Lower leg skin (tissue), 3 donors: ENCODE data around the gene LMTK2.

Experiments
- CTCF ChIP-seq, 3 donors: fragments of 450-650 bp; IDR thresholded peaks; one replicate each; pipeline ENCODE4 v1.5.1; 2016; ENCODE audit warnings: antibody characterized with exemption in 3 of 3, mild to moderate bottlenecking in 3 of 3, moderate library complexity in 2 of 3
- POLR2A ChIP-seq, 2 donors: fragments of 450-650 bp; IDR thresholded peaks; one replicate each; pipeline ENCODE4 v1.6.1; 2016 to 2017; ENCODE audit warnings: antibody characterized with exemption in 2 of 2, mild to moderate bottlenecking in 1 of 2, moderate library complexity in 1 of 2

DNA sequence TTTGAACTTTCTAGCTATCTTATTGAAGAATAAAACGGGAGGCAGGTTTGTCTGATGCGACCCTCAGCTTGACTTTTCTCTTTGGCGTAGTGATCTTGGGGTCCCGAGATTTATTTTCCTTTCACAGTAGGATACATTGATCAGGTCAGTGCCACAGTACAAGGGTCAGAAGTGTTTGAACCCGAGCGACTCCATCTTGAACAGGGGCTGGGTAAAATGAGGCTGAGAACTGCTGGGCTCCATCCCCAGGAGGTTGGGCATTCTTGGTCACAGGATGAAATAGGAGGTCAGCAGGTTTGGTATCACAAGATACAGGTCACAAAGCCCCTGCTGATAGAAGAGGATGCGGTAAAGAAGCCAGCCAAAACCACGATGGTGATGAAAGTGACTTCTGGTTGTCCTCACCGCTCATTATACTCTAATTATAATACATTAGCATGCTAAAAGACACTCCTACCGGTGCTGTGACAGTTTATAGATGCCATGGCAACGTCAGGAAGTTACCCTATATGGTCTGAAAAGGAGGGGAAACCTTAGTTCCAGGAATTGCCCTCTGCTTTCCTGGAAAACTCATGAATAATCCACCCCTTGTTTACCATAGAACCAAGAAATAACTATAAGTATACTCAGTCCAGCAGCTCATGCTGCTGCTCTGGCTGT, 148.4 kb downstream of the LMTK2 start:
- TF ChIP-seq CTCF (IDR thresholded peaks at IDR 0.05) (no peak), POLR2A (IDR thresholded peaks at IDR 0.05) (no peak)
